SU-DHL-6 (cell line): Measurements from ENCODE around the gene PLD1.

Experiments used
- H2AFZ ChIP-seq: fragments of 200-600 bp; sonication (generic); 2 replicates; pipeline ENCODE4 v1.6.1; 2014; ENCODE audit warnings: low read depth, mild to moderate bottlenecking, moderate library complexity, mixed read lengths, antibody characterized with exemption, low read length; ENCODE audit not compliant: severe bottlenecking
- H3F3A ChIP-seq: fragments of 200-600 bp; shearing (Covaris generic); 2 replicates; pipeline ENCODE4 v1.6.0; 2016; ENCODE audit warnings: antibody characterized with exemption, mild to moderate bottlenecking; ENCODE audit not compliant: insufficient read depth
- H3K27ac ChIP-seq: fragments of 200-600 bp; sonication (generic); 2 replicates; pipeline ENCODE4 v1.5.1; 2016; ENCODE audit warnings: low read depth, mild to moderate bottlenecking, low read length, moderate library complexity, mixed read lengths
- H3K27me3 ChIP-seq: fragments of 200-600 bp; sonication (generic), shearing (Covaris generic); 2 replicates; pipeline ENCODE4 v1.6.0; 2014; ENCODE audit warnings: mild to moderate bottlenecking, low read length
- H3K36me3 ChIP-seq: fragments of 200-600 bp; sonication (generic); 2 replicates; pipeline ENCODE4 v1.6.1; 2014; ENCODE audit warnings: mild to moderate bottlenecking, low read length, mixed read lengths
- H3K4me2 ChIP-seq: fragments of 300-600, 200-600 bp; shearing (Covaris generic), sonication (generic); 2 replicates; pipeline ENCODE4 v1.6.0; 2014; ENCODE audit warnings: low read length, low read depth, mild to moderate bottlenecking; ENCODE audit not compliant: poor library complexity, severe bottlenecking
- H3K4me3 ChIP-seq: fragments of 200-600 bp; sonication (generic); 2 replicates; pipeline ENCODE4 v1.5.1; 2014; ENCODE audit warnings: antibody characterized with exemption, low read length, mild to moderate bottlenecking, mixed read lengths; ENCODE audit not compliant: insufficient read depth, poor library complexity, severe bottlenecking
- H3K79me2 ChIP-seq: fragments of 200-600 bp; sonication (generic); 2 replicates; pipeline ENCODE4 v1.6.1; 2014; ENCODE audit warnings: mild to moderate bottlenecking, low read length, moderate library complexity; ENCODE audit not compliant: insufficient read depth
- H3K9ac ChIP-seq: fragments of 200-600 bp; sonication (generic); 2 replicates; pipeline ENCODE4 v1.7.0; 2014; ENCODE audit warnings: mild to moderate bottlenecking, low read length
- H3K9me2 ChIP-seq: fragments of 200-600 bp; sonication (generic); replicated peaks from 2 replicates; pipeline ENCODE4 v1.6.1; 2014; ENCODE audit warnings: low read length; ENCODE audit not compliant: insufficient read depth
- H3K9me3 ChIP-seq: fragments of 200-600 bp; sonication (generic); 2 replicates; pipeline ENCODE4 v1.6.1; 2014; ENCODE audit warnings: low read length, mixed read lengths; ENCODE audit not compliant: insufficient read depth
- H4K20me1 ChIP-seq: fragments of 200-600 bp; sonication (generic); 2 replicates; pipeline ENCODE4 v1.6.1; 2014; ENCODE audit warnings: low read depth, mild to moderate bottlenecking, antibody characterized with exemption, low read length, moderate library complexity, mixed read lengths
- CTCF ChIP-seq: fragments of 200-600 bp; sonication (generic); IDR thresholded peaks from one replicate; pipeline ENCODE4 v1.5.1; 2017; ENCODE audit warnings: antibody characterized with exemption, mild to moderate bottlenecking, low read length, moderate library complexity; ENCODE audit not compliant: insufficient read depth, poor library complexity, severe bottlenecking
- EZH2phosphoT487 ChIP-seq: fragments of 200-600 bp; sonication (generic), shearing (Covaris generic); conservative IDR thresholded peaks from 2 replicates; pipeline ENCODE4 v1.6.1; 2018; ENCODE audit warnings: mild to moderate bottlenecking, antibody characterized with exemption, low read length, moderate library complexity, mixed read lengths

Gene PLD1

DNA sequence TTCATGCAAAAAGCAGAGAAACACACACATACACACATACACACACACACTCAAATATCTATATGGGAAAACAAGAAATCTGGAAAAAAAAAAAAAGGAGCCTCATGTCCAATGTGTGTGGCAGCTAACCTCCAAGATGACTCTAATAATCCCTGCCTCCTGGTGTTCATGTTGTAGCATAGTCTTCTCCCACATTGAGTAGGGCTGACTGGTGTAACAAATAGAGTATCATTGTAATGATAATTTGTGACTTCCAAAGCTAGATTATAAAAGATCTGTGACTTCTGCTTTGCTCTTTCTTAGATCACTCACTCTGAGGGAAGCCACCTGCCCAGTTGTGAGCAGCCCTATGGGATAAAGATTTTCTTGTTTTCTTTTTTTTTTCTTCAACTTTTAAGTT is 219.2 kb downstream of the PLD1 start:
- Histone ChIP-seq H3F3A (no peaks in the 10 kb centered on the region), H4K20me1 (no peaks in the 10 kb centered on the region), H3K27me3 (no peaks in the 10 kb centered on the region), H3K36me3 (no peaks in the 10 kb centered on the region), H3K9ac (no peak overlapping the region), H3K4me2 (no peak overlapping the region), H3K9me3 (no peaks in the 10 kb centered on the region), H3K79me2 (no peaks in the 10 kb centered on the region), H3K4me3 (no peak overlapping the region), H3K27ac (no peak overlapping the region), H2AFZ (no peak overlapping the region), H3K9me2 (no peaks in the 10 kb centered on the region)
- TF ChIP-seq EZH2phosphoT487 (no peak), CTCF (no peak)

DNA sequence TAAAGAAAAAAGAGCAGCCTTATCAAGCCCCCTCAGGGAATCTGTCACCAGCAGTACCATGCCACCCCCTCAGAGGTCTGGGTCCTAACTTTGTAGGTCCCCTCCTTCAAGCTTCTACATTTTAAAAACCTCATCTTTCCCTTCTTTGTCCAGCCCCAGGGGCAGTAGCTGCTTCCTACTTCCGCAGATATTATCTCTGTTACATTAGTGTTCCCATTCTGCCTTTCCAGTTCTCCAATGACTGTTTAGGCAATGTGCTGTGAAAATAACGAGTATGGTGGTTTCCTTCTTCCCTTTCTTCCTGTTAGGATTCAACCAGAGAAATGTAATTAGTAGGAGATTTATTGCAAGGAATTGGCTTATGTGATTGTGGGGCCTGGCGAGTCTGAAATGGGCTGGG is 224.0 kb downstream of the PLD1 start:
- Histone ChIP-seq H2AFZ (no peak overlapping the region), H3K9me2 (no peaks in the 10 kb centered on the region), H3K4me3 (no peak overlapping the region), H3K79me2 (no peaks in the 10 kb centered on the region), H3K9ac (no peak overlapping the region), H3K27me3 (no peaks in the 10 kb centered on the region), H3K27ac (no peak overlapping the region), H3K36me3 (no peaks in the 10 kb centered on the region), H4K20me1 (no peaks in the 10 kb centered on the region), H3K9me3 (no peaks in the 10 kb centered on the region), H3F3A (no peaks in the 10 kb centered on the region), H3K4me2 (no peak overlapping the region)
- TF ChIP-seq CTCF: no peak
- TF ChIP-seq EZH2phosphoT487: no peak

DNA sequence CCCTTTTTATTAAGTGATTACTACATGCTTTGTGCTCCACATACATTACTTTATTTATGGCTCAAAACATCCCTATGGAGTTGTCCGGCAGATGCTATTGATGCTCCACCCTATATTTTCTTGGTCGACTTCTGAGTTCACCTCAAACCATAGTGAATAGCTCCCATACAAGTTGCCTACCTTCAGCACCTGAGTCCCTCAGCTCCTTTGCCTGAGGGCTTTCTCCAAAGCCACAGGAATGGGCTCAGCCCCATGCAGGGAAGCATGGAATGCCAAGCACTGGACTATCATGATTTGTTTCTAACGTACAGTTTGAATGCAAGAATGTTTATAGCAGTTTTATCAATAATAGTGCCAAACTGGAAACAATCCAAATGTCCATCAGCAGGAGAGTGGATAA is 225.2 kb downstream of the PLD1 start:
- Histone ChIP-seq H4K20me1 (no peaks in the 10 kb centered on the region), H3K36me3 (no peaks in the 10 kb centered on the region), H3K9me2 (no peaks in the 10 kb centered on the region), H3K27ac (no peak overlapping the region), H3K4me3 (no peak overlapping the region), H3F3A (no peaks in the 10 kb centered on the region), H3K9ac (no peak overlapping the region), H3K27me3 (no peaks in the 10 kb centered on the region), H3K9me3 (no peaks in the 10 kb centered on the region), H3K4me2 (no peak overlapping the region), H2AFZ (no peak overlapping the region), H3K79me2 (no peaks in the 10 kb centered on the region)
- TF ChIP-seq CTCF (no peak), EZH2phosphoT487 (no peak)

- no peak overlapping the region for H3K9ac ChIP-seq
- H3K4me3 ChIP-seq: no peak overlapping the region
- no peaks in the 10 kb centered on the region for H4K20me1 ChIP-seq
These were observed 226.2 kb downstream of the PLD1 start for GRCh38 chr3:171584100-171584499.

More at GRCh38 chr3:171584100-171584499, 226.2 kb downstream of the PLD1 start:
- no peaks in the 10 kb centered on the region for H3K27me3 ChIP-seq
- no peaks in the 10 kb centered on the region for H3K79me2 ChIP-seq
- no peak overlapping the region for H3K27ac ChIP-seq
- no peak overlapping the region for H2AFZ ChIP-seq
- H3F3A ChIP-seq: no peaks in the 10 kb centered on the region
- no peak overlapping the region for H3K4me2 ChIP-seq
- H3K9me3 ChIP-seq: no peaks in the 10 kb centered on the region
- H3K36me3 ChIP-seq: no peaks in the 10 kb centered on the region
- TF ChIP-seq CTCF: no peak
- no peak for TF ChIP-seq EZH2phosphoT487
- H3K9me2 ChIP-seq: no peaks in the 10 kb centered on the region
